Left cardiac atrium (tissue), 4 donors: Measurements from ENCODE around the gene HSPA4L. TPM values are rescaled to one million over a fixed set of nuclear protein-coding genes. Genes with fewer than 3 reads are reported as not detected.

Source experiments
- ATAC-seq, 2 donors: fragments of 200-7000 bp; cut with Tn5 transposase; one replicate each; pipeline ENCODE4 v1.9.1; 2020; ENCODE audit warnings: mild to moderate bottlenecking in 2 of 2, moderate library complexity in 2 of 2
- DNase-seq: peaks from one replicate; pipeline ENCODE4 v3.0.0-alpha.2; 2020
- intact Hi-C, 2 donors: fragments of 100-400 bp; cut with DNase I; formaldehyde crosslinking; loops; one replicate each; pipeline versions ENCODE4 v1.14.1 to v1.15.1; 2022 to 2023
- total RNA-seq, 2 donors: library from RNA; stranded (reverse); fragmentation: NEBNext Ultra II Directional; extraction: Animal tissue kit (Norgen Biotek cat#: 25700); gene quantifications; one replicate each; pipeline ENCODE4 v1.2.1, GENCODE V29; 2021
- donor health status: DM: no; HTN: yes; CAD: no.
- donor health status: DM: no; HTN: yes; CAD: no; lungs with severe emphysema.
- donor health status: DM: yes; HTN: yes; CAD: no.
- donor health status: Dilated cardiomyopathy.

Gene HSPA4L
- total RNA-seq, 2 donors from 2014 or later, result 9.3 to 9.5 TPM

DNA sequence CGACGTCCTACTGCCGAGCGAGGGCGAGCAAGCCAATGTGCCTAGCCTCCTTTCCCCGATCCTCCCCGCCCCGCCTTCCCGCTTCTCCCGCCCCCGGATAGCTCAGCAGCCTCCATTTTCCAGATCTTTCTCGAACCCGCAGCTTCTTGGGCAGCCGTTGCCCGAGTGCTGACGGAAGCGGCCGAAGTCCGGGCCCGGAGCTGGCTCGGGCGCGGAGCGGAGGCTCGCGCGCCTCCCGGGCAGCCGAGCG is 172 bp upstream of the HSPA4L start:
- ATAC-seq (peak; percentile 96 to 98), DNase-seq (peak; percentile 90)
- intact Hi-C loops, result no loop called here

DNA sequence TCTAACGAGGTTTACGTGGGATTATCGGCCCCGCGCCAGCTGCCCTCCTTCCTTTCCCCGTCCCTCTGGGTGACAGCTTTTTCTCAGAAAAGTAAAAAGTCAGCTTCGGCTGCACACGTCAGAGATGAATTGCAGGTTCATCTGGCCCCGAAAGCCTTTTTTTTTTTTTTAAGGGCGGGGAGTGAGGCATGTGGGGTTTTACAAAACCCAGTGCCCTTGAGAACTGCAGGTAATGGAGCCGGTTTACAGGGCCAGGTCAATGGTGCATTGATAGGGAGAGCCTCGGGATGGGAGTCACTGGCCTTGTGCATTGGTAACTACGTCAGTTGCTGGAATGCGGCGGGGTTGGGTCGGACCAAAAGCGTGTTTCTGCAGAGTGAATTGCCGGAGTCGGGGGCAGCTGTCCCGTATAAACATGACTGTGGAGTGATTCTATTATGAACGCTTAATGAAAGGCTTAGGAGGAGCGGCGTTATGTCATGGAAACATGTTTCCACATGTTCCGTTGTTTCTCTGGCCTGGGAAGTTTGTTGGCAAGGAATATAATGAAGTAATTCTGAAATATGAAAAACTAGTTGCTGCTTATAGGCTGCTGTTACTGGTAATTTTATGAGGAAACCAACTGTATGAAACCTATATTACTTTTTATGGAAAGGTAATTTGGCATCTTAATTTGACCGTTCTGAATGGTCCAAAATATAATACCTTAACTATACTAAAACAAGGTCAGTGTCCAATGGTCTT is 1.1 kb downstream of the HSPA4L start:
- DNase-seq, result peak; percentile 80
- intact Hi-C loops, result no loop called here
- ATAC-seq, result peak; percentile 44 to 63

DNA sequence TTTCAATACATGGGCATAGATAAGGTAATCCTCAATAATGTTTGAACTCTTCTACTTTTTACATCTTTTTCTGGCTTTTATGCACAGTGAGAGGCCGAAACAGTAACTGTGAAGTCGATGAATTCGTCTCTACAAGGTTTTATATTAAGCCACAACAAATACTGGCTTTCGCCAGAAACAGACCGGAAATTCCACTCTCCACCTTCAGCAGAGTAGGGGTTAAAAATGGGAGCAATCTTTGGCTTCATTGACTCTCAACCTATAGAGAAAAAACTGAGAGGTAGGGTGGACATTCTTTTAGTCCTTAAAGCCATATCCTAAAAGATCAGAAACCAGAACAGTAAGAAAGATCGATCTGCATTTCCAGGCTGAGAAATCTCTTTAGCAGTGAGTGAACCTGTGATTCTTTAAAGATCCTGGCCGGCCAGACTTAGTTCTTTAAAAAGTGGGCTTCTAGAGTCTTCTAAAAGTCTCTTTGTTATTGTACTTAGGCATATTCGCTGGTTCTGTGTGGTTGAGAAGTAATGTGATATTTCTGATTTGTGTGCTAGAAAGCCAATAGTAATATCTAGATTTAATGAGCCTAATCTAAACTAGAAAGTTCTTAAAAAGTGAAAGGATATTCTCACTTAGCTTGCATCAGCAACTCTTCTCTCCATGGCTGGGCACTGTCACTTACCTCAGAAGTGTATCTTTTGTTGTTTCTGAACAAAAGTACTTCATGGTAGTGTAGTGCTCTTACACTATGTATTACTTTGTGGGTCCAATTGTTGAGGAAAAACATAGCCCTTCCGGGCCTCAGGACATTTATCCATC is 2.0 kb downstream of the HSPA4L start:
- intact Hi-C loops, result no loop called here
- no peak for ATAC-seq

DNA sequence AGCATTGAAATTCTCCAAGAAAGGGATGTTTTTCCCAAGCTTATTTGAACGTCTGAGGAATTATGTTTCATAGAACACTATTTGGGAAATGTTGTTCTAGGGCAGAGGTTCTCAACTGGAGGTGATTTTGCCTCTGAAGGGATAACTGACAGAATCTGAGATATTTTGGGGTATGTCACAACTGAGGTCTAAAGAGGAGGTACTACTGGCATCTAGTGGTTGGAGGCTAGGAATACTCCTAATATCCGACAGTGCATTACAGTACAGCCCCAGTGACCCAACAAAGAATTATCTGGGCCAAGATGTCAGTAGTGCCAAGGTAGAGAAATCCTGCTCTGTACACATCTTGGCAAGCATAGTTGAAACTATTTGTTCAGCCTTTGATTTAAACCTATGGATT is 6.4 kb downstream of the HSPA4L start:
- no peak for DNase-seq
- intact Hi-C loops, result no loop called here
- ATAC-seq, result peak in 1 of 2 donors; percentile 41

More for the DNA sequence above, 2.0 kb downstream of the HSPA4L start:
- DNase-seq, result no peak

DNA sequence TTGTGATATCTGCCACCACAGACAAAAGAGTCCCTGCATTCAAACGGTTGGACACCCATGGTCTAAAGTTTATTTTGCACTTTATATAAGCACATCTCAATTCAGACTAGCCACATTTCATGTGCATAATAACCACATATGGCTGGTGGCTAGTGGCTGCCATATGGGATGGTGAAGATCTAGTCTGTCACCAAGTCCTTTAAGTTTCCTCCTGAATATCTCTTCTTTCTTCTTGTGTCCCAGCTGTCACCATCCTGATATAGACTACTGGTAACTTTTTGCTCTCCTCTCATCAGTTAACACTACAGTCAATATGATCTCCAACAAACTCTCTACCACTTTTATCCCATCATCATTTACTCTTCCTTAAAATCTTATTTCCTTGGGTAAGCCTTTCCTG is 9.3 kb downstream of the HSPA4L start:
- intact Hi-C loops, result no loop called here
- DNase-seq, result no peak
- ATAC-seq, result no peak

DNA sequence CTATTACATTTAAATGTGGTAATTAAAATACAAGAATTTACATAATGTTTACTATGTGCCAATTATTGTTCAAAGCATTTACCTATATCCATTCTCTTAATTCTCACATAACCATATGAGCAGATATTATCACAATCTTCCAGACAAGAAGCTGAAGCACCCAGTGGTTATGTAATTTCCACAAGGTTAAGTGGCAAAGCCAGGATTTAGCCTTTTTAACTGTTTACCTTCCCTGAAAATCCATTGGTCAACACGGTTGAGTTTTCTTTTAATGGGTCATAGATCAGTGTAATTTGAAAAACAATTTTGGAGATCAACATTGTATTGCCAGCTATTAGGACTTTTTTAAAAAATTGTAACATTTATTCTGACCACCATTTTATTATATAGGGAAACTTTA is 11.4 kb downstream of the HSPA4L start:
- ATAC-seq, result no peak
- no peak for DNase-seq
- intact Hi-C loops, result no loop called here

DNA sequence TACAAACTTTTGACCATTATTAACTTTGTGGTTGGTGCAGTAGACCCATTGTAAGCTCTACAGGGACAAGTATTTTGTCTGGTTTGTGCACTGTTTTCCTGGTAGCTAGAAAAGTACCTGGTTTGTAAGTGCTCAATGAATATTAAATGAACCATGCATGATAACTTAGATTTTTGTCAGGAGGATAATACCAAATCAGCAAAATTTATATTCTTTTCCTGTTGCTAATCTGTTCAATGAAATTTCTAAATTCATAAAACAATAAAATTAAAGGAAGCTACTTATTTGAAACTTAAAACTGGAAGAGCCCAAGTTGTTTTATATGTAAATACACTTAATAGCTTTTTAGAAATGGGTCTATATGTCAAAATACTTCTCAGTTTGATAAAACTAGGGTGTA is 17.6 kb downstream of the HSPA4L start:
- DNase-seq (no peak), ATAC-seq (no peak)
- intact Hi-C loops, result no loop called here

DNA sequence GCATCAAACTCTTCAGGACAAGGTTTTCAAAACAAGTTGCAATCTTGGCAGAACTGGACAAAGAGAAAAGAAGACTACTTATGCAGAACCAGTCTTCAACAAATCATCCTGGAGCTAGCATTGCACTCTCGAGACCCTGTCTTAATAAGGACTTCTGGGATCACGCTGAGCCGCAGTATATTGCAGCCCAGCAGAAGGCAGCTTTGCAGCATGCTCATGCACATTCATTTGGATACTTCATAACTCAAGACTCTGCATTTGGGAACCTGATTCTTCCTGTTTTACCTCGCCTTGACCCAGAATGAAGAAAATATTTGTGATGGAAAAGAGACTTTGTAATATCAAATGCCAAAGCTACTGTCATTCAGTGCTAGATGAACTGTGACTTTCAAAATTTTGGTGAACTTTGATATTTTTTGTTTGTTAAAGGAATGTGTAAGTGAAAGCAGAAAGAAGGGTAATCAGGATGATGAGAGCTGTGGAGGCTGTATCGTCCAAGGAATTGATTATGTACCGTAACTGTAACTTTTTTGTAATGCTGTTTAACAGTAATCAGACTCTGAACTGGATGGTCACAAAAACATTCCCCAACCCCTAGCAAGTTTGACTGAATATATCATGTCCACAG is 27.2 kb downstream of the HSPA4L start:
- ATAC-seq (no peak), DNase-seq (no peak)
- intact Hi-C loops, result no loop called here

DNA sequence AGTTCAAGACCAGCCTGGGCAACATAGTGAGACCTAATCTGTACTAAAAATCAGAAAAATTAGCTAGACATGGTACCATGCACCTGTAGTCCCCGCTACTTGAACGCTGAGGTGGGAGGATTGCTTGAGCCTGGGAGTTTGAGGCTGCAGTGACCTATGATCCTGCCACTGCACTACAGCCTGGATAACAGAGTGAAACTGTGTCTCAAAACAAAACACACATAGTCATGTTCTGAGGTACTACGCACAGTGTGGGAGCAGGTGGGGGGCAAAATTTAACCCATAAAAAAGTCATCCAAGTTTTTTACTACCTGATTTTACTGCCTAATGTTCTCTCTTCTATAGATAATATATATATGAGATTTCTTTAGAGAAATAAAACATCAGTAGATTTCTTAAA is 28.4 kb downstream of the HSPA4L start:
- no peak for DNase-seq
- intact Hi-C loops, result no loop called here
- no peak for ATAC-seq

DNA sequence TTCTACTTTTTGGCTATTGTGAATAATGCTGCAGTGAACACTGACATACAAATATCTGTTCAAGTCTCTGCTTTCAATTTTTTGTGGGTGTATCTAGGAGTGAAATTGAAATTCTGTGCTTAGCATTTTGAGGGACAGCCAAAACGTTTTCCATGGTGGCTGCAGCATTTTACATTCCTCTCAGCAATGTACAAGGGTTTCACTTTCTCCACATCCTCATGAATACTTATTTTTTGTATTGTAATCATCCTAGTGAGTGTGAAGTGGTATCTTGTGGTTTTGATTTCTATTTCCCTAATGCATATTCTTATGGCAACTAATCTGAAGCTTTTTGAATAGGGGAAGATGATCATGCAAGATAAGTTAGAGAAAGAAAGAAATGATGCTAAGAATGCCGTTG is 40.3 kb downstream of the HSPA4L start:
- no peak for ATAC-seq
- no peak for DNase-seq
- intact Hi-C loops, result no loop called here

DNA sequence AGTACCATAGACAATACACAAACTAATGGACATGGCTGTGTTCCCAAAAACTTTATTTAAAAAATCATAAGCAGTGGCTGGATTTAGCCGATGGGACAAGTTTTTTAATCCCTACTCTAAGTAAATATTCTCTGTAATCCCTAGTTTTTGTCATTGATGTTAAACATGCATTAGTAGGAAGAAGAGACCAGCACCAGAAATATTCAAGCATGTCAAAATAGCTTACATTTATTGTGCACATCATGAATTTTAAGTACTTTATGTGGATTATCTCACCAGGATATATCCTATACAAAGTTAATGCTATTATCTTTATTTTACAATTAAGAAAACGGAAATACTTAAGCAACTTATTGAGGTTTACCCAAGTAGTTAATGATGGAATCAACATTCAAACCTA is 46.0 kb downstream of the HSPA4L start:
- intact Hi-C loops, result no loop called here
- no peak for ATAC-seq
- no peak for DNase-seq

DNA sequence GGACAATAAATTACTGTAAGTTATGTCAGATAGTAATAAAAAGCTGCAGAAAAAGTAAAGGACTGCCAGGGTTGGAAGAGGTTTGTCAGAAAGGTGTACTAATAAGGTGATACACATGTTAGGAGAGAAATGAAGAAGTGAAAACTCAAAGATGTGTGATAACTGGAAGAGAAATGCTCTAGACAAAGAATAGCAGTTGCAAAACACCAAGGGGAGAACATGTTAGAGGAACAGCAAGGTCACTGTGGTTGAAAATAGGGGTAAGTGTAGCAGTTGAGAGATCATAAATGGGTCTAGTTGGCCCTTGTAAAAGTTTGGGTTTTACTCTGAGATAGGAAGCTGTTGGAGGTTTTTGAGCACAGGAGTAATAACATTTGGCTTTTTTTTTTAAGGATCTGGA is 46.9 kb downstream of the HSPA4L start:
- no peak for ATAC-seq
- intact Hi-C loops, result no loop called here
- DNase-seq, result no peak

DNA sequence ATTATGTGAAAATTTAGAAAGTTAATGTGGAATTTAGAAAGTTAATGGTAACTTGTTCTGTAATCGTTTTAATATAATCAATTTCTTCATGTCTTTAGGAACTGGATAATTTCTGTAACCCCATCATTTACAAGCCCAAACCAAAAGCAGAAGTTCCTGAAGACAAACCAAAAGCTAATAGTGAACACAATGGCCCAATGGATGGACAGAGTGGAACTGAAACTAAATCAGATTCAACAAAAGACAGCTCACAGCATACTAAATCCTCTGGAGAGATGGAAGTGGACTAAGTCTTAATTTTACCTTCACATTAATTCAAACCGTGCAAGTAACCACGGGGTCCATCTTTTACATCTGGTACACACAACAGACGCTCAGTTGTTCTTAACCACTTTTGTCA is 50.5 kb downstream of the HSPA4L start:
- DNase-seq (no peak), ATAC-seq (no peak)
- intact Hi-C loops, result no loop called here

DNA sequence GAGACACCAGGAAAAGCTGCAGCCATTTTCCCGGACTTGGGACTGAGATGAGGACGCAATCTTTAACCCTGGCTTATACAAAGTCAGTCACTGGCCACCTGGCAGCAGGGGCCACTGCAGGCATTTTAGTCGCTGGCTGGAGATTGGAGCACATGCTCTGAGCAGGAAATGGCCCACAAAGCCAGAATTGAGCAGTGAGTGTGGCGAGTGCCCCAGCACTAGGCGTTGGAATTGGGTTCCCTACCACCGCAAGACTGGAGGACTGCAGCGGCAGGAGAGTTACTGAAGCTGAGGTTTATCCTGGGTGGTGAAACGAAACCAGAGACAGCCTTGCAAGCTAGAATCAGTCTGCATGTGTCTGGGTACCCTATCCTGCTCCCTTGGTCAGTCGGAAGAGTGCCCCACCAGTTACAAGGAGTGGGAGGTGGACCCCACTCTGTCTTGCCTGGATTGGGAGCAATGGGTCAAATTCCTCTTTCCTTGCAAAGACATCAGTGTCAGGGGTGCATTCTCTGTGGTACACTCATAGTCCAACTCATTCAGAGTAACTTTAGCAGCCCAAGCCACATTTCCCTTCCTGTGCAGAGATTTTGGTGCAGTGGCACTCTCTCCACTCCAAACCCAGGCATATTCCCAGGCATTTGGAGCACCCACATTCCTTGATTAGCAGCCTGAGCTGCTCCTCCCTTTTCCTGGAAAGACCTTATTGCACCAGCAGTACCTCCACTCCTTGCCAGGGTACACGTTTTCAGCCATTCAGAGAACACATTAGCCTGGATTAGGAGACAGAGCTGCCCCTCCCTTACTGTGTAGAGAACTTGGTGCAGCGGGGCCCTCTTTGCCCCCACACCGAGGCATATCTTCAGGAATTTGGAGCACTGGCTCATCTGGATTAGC is 61.8 kb downstream of the HSPA4L start:
- intact Hi-C loops, result no loop called here
- ATAC-seq (no peak), DNase-seq (no peak)

DNA sequence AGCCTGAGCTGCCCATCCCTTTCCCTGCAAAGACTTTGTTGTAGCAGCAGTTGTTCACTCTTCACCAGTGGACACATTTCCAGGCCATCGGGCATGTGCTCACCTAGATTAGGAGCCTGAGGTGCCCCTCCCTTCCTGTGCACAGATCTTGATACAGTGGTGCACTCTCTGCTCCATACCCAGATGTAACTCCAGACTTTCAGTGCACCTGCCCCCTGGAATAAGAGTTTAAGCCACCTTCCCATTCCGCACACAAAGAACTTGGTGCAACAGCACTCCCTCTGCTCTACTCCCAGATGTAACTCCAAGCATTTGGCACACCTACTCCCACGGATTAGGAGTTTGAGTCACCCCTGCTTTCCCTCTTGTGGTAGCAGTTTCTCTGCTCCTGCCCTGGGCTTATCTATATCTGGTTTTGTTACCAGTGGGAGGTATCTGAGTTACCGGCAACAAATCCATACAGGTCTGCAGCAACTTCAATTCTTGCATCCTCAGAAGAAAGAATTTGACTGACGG is 62.5 kb downstream of the HSPA4L start:
- no peak for ATAC-seq
- DNase-seq, result no peak
- intact Hi-C loops, result no loop called here

DNA sequence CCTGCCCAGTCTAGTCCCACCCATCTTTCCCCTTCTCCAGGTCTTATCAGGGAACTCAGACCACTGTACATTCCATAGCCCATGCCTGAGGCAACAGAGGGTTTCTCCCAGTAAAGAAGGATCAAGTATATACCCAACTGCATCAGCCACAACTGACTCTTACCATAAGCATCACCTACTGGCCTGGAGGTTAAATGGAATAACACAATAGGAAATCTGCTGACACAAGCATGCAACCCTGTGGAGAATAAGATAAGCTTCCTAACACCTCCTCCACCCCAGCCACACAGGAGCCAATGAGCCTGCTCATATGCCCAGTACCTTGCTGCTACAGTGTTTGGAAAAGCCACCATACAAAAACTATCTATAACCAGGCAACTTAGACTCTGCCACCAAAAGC is 63.9 kb downstream of the HSPA4L start:
- intact Hi-C loops, result no loop called here
- ATAC-seq (no peak), DNase-seq (no peak)

DNA sequence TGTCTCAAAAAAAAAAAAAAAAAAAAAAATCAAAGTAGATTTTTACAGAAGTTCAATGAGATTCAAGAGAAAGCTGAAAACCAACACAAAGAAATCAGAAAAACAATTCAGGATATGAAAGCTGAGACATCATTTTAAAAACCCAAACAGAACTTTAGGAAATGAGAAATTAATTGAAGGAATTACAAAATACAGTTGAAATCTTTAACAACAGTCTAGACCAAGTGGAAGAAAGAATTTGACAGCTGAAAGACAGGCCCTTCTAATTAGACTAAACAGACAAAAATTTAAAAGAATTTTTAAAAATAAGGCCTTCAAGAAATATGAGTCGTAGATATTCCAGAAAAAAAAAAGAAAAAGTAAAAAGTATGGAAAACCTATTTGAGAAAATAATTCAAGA is 64.6 kb downstream of the HSPA4L start:
- intact Hi-C loops, result no loop called here
- DNase-seq (no peak), ATAC-seq (no peak)

DNA sequence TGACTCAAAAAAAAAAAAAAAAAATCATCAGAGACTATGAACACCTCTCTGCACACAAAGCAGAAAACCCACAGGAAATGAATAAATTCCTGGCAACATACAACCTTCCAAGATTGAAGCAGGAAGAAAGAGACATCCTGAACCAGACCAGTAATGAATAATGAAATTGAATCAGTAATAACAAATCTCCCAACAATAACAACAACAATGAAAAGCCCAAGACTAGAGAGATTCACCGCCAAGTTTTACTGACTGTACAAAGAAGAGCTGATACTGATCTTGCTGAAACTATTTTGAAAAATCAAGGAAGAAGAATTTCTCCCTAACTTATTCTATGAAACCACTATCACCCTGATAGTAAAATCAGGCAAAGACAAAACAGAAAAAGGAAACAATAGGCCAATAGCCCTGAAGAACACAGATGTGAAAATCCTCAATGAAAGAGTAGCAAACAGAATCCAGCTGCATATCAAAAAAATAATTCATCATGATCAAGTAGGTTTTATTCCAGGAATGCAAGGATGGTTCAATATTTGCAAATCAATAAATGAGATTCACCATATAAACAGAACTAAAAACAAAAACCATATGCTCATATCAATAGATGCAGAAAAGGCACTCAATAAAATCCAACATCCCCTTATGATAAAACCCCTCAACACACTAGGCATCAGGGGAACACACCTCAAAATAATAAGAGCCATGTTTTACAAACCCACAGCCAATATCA is 67.5 kb downstream of the HSPA4L start:
- DNase-seq (no peak), ATAC-seq (no peak)
- intact Hi-C loops, result no loop called here

DNA sequence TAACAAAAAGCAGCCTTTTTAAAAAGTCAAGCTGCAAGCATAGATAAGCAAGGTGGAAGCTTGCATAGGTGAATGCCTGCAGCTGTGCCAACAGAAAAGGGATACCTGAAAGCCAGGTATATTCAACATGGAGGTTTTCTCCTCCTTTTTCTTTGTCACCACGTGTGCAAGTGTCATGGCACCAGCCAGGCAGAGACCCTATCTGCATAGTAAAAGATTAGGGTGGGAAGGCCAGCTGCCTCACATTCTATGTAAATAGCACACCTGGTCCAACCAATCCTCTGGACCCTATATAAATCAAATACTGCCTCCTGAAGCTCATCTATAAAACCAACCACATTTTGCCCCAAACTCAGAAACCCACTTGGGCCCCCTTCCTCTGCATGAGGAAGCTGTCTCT is 70.5 kb downstream of the HSPA4L start:
- DNase-seq (no peak), ATAC-seq (no peak)
- intact Hi-C loops, result no loop called here
